SU-DHL-6 (cell line): Measurements from ENCODE around the gene BNC2.

Experiments used
- H2AFZ ChIP-seq: fragments of 200-600 bp; sonication (generic); 2 replicates; pipeline ENCODE4 v1.6.1; 2014; ENCODE audit warnings: low read depth, mild to moderate bottlenecking, moderate library complexity, mixed read lengths, antibody characterized with exemption, low read length; ENCODE audit not compliant: severe bottlenecking
- H3F3A ChIP-seq: fragments of 200-600 bp; shearing (Covaris generic); 2 replicates; pipeline ENCODE4 v1.6.0; 2016; ENCODE audit warnings: antibody characterized with exemption, mild to moderate bottlenecking; ENCODE audit not compliant: insufficient read depth
- H3K27ac ChIP-seq: fragments of 200-600 bp; sonication (generic); 2 replicates; pipeline ENCODE4 v1.5.1; 2016; ENCODE audit warnings: low read depth, mild to moderate bottlenecking, low read length, moderate library complexity, mixed read lengths
- H3K27me3 ChIP-seq: fragments of 200-600 bp; sonication (generic), shearing (Covaris generic); 2 replicates; pipeline ENCODE4 v1.6.0; 2014; ENCODE audit warnings: mild to moderate bottlenecking, low read length
- H3K36me3 ChIP-seq: fragments of 200-600 bp; sonication (generic); 2 replicates; pipeline ENCODE4 v1.6.1; 2014; ENCODE audit warnings: mild to moderate bottlenecking, low read length, mixed read lengths
- H3K4me2 ChIP-seq: fragments of 300-600, 200-600 bp; shearing (Covaris generic), sonication (generic); 2 replicates; pipeline ENCODE4 v1.6.0; 2014; ENCODE audit warnings: low read length, low read depth, mild to moderate bottlenecking; ENCODE audit not compliant: poor library complexity, severe bottlenecking
- H3K4me3 ChIP-seq: fragments of 200-600 bp; sonication (generic); 2 replicates; pipeline ENCODE4 v1.5.1; 2014; ENCODE audit warnings: antibody characterized with exemption, low read length, mild to moderate bottlenecking, mixed read lengths; ENCODE audit not compliant: insufficient read depth, poor library complexity, severe bottlenecking
- H3K79me2 ChIP-seq: fragments of 200-600 bp; sonication (generic); 2 replicates; pipeline ENCODE4 v1.6.1; 2014; ENCODE audit warnings: mild to moderate bottlenecking, low read length, moderate library complexity; ENCODE audit not compliant: insufficient read depth
- H3K9ac ChIP-seq: fragments of 200-600 bp; sonication (generic); 2 replicates; pipeline ENCODE4 v1.7.0; 2014; ENCODE audit warnings: mild to moderate bottlenecking, low read length
- H3K9me2 ChIP-seq: fragments of 200-600 bp; sonication (generic); replicated peaks from 2 replicates; pipeline ENCODE4 v1.6.1; 2014; ENCODE audit warnings: low read length; ENCODE audit not compliant: insufficient read depth
- H3K9me3 ChIP-seq: fragments of 200-600 bp; sonication (generic); 2 replicates; pipeline ENCODE4 v1.6.1; 2014; ENCODE audit warnings: low read length, mixed read lengths; ENCODE audit not compliant: insufficient read depth
- H4K20me1 ChIP-seq: fragments of 200-600 bp; sonication (generic); 2 replicates; pipeline ENCODE4 v1.6.1; 2014; ENCODE audit warnings: low read depth, mild to moderate bottlenecking, antibody characterized with exemption, low read length, moderate library complexity, mixed read lengths
- EZH2phosphoT487 ChIP-seq: fragments of 200-600 bp; sonication (generic), shearing (Covaris generic); conservative IDR thresholded peaks from 2 replicates; pipeline ENCODE4 v1.6.1; 2018; ENCODE audit warnings: mild to moderate bottlenecking, antibody characterized with exemption, low read length, moderate library complexity, mixed read lengths
- TF ChIP-seq, protein P1 (sequence below): fragments of 200-600 bp; sonication (generic); IDR thresholded peaks from one replicate; pipeline ENCODE4 v1.5.1; 2017; ENCODE audit warnings: antibody characterized with exemption, mild to moderate bottlenecking, low read length, moderate library complexity; ENCODE audit not compliant: insufficient read depth, poor library complexity, severe bottlenecking

Gene BNC2

GRCh38 chr9:16514131-16514530 is 356.3 kb downstream of the BNC2 start:
- no peak overlapping the region for H3K4me2 ChIP-seq
- no peaks in the 10 kb centered on the region for H3K36me3 ChIP-seq
- no peaks in the 10 kb centered on the region for H3K9me3 ChIP-seq
- H2AFZ ChIP-seq: no peak overlapping the region
- no peaks in the 10 kb centered on the region for H3K27me3 ChIP-seq
- no peak overlapping the region for H3K9ac ChIP-seq
- H3K79me2 ChIP-seq: no peaks in the 10 kb centered on the region
- no peak overlapping the region for H3K27ac ChIP-seq
- H4K20me1 ChIP-seq: no peaks in the 10 kb centered on the region
- TF ChIP-seq, protein P1, sequence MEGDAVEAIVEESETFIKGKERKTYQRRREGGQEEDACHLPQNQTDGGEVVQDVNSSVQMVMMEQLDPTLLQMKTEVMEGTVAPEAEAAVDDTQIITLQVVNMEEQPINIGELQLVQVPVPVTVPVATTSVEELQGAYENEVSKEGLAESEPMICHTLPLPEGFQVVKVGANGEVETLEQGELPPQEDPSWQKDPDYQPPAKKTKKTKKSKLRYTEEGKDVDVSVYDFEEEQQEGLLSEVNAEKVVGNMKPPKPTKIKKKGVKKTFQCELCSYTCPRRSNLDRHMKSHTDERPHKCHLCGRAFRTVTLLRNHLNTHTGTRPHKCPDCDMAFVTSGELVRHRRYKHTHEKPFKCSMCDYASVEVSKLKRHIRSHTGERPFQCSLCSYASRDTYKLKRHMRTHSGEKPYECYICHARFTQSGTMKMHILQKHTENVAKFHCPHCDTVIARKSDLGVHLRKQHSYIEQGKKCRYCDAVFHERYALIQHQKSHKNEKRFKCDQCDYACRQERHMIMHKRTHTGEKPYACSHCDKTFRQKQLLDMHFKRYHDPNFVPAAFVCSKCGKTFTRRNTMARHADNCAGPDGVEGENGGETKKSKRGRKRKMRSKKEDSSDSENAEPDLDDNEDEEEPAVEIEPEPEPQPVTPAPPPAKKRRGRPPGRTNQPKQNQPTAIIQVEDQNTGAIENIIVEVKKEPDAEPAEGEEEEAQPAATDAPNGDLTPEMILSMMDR: no peak
- no peak for TF ChIP-seq EZH2phosphoT487
- no peaks in the 10 kb centered on the region for H3K9me2 ChIP-seq
- no peak overlapping the region for H3K4me3 ChIP-seq
- H3F3A ChIP-seq: no peaks in the 10 kb centered on the region

- H3K27ac ChIP-seq: no peak overlapping the region
- no peak overlapping the region for H3K4me2 ChIP-seq
- H4K20me1 ChIP-seq: no peaks in the 10 kb centered on the region
- no peaks in the 10 kb centered on the region for H3K27me3 ChIP-seq
- H2AFZ ChIP-seq: no peak overlapping the region
- no peaks in the 10 kb centered on the region for H3K36me3 ChIP-seq
- H3K9me3 ChIP-seq: no peaks in the 10 kb centered on the region
- H3K4me3 ChIP-seq: no peak overlapping the region
- H3F3A ChIP-seq: no peaks in the 10 kb centered on the region
- no peaks in the 10 kb centered on the region for H3K9me2 ChIP-seq
- no peaks in the 10 kb centered on the region for H3K79me2 ChIP-seq
- no peak for TF ChIP-seq EZH2phosphoT487
- TF ChIP-seq, protein P1: no peak
- no peak overlapping the region for H3K9ac ChIP-seq
Observed at GRCh38 chr9:16512281-16512680, 358.2 kb downstream of the BNC2 start.

DNA sequence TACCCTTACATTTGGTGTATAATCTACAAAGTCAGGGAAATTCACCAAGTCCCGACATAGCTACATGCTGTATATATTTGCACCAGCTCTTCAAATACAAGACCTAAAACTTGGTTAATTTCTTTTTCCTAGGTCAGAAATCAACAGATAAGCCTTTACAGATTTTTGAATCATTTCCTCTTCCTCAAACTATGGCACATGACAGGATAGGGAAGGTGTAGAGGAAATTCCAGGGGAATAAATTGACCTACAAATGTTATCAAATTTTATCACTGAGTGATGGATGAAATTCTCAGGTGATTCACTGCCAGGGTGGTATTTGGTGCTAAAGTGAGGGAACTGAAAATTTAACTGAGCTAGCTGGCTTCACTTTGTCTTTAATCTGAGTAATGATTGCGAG is 360.0 kb downstream of the BNC2 start:
- Histone ChIP-seq H4K20me1 (no peaks in the 10 kb centered on the region), H3K9me2 (no peaks in the 10 kb centered on the region), H2AFZ (no peak overlapping the region), H3K9ac (no peak overlapping the region), H3K79me2 (no peaks in the 10 kb centered on the region), H3K9me3 (no peaks in the 10 kb centered on the region), H3K4me3 (no peak overlapping the region), H3K4me2 (no peak overlapping the region), H3K36me3 (no peaks in the 10 kb centered on the region), H3F3A (no peaks in the 10 kb centered on the region), H3K27me3 (no peaks in the 10 kb centered on the region), H3K27ac (no peak overlapping the region)
- TF ChIP-seq EZH2phosphoT487: no peak
- TF ChIP-seq, protein P1: no peak

DNA sequence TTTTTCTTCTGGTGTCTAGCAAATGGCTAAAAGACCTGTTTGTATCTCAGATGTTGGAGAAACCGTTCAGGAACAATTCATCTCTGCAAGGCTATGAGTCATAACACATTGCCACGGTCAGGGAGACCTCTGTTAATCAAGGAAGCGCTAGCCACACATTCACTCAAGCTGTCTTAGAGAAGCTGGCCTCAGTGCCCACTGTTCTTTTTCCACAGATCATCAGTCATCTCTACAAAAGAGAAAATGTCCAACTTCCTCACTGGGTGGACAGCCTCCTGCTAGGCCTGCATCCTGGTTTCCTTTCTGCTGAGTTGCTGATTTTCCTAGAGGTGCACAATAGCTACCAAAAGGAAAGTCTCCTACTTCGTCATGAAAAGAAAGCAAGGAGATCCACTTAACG is 360.5 kb downstream of the BNC2 start:
- Histone ChIP-seq H3K4me2 (no peak overlapping the region), H3K79me2 (no peaks in the 10 kb centered on the region), H4K20me1 (no peaks in the 10 kb centered on the region), H3K9ac (no peak overlapping the region), H3K4me3 (no peak overlapping the region), H3K36me3 (no peaks in the 10 kb centered on the region), H3K9me2 (no peaks in the 10 kb centered on the region), H3K9me3 (no peaks in the 10 kb centered on the region), H2AFZ (no peak overlapping the region), H3F3A (no peaks in the 10 kb centered on the region), H3K27me3 (no peaks in the 10 kb centered on the region), H3K27ac (no peak overlapping the region)
- TF ChIP-seq EZH2phosphoT487: no peak
- TF ChIP-seq, protein P1: no peak
